ENCODE results near the gene SLC6A8. TPM values are rescaled to one million over a fixed set of nuclear protein-coding genes. Genes with fewer than 3 reads are reported as not detected.
A peak's percentile ranks its signal among the peaks of the same experiment; 100 is the strongest.
"Not testable (repeated sequence)": the region's sequence is repeated elsewhere in the genome, so short reads cannot be mapped to it uniquely, and the experiment has no call there.

SLC6A8 gene
- total RNA-seq, 1 donor from 2014 or later, result 229 TPM

- H3K36me3 ChIP-seq, result no peaks in the 10 kb centered on the region
- H3K4me1 ChIP-seq, result no peaks in the 10 kb centered on the region
- no peaks in the 10 kb centered on the region for H3K9me3 ChIP-seq (replicated peaks)
- no peak overlapping the region for H3K27ac ChIP-seq (replicated peaks)
- no peak for TF ChIP-seq CTCF (IDR thresholded peaks at IDR 0.05; ENCODE audit: borderline replicate concordance)
- peak overlapping the region; percentile 14 for H3K4me3 ChIP-seq
- DNase-seq, result no peak
- intact Hi-C loops (cut with micrococcal nuclease), result no loop called here
- peaks cover 20% of the 10 kb centered on the region for H3K27me3 ChIP-seq (ENCODE audit: low read depth)
These were observed 14.9 kb upstream of the SLC6A8 start for GRCh38 chrX:153672531-153673427.

- H3K27ac ChIP-seq (replicated peaks), result no peak within 1 kb of the TSS
These were observed 14.1 kb upstream of the SLC6A8 start, which contains the start of gene PNCK for GRCh38 chrX:153673428-153674218. TSS of gene PNCK (minus strand) at chrX:153673813. CDS start at chrX:153673076, 737 bp downstream.

GRCh38 chrX:153674219-153674851 lies 13.4 kb upstream of the SLC6A8 start:
- no peak overlapping the region for H3K4me3 ChIP-seq
- TF ChIP-seq CTCF (IDR thresholded peaks at IDR 0.05; ENCODE audit: borderline replicate concordance), result no peak
- no peak for DNase-seq
- H3K27ac ChIP-seq (replicated peaks), result no peak overlapping the region
- no peaks in the 10 kb centered on the region for H3K4me1 ChIP-seq
- H3K9me3 ChIP-seq (replicated peaks), result no peaks in the 10 kb centered on the region
- no peaks in the 10 kb centered on the region for H3K36me3 ChIP-seq
- intact Hi-C loops (cut with micrococcal nuclease), result no loop called here
- H3K27me3 ChIP-seq (ENCODE audit: low read depth), result peaks cover 20% of the 10 kb centered on the region

More at GRCh38 chrX:153673428-153674218, 14.1 kb upstream of the SLC6A8 start, which contains the start of gene PNCK:
- Histone ChIP-seq H3K4me3 (peak within 1 kb of the TSS; percentile 14), H3K27me3 (ENCODE audit: low read depth) (peaks cover 20% of the 10 kb centered on the region), H3K4me1 (no peaks in the 10 kb centered on the region), H3K9me3 (replicated peaks) (no peaks in the 10 kb centered on the region), H3K36me3 (no peaks in the 10 kb centered on the region)
- DNase-seq, result no peak
- intact Hi-C loops (cut with micrococcal nuclease), result no loop called here
- TF ChIP-seq CTCF (IDR thresholded peaks at IDR 0.05; ENCODE audit: borderline replicate concordance), result no peak

GRCh38 chrX:153681175-153681574 lies 6.6 kb upstream of the SLC6A8 start:
- Histone ChIP-seq H3K9me3 (replicated peaks) (no peaks in the 10 kb centered on the region), H3K27ac (replicated peaks) (no peak overlapping the region), H3K27me3 (ENCODE audit: low read depth) (no peaks in the 10 kb centered on the region), H3K36me3 (no peaks in the 10 kb centered on the region), H3K4me3 (no peak overlapping the region), H3K4me1 (no peaks in the 10 kb centered on the region)
- no peak for DNase-seq
- TF ChIP-seq CTCF (IDR thresholded peaks at IDR 0.05; ENCODE audit: borderline replicate concordance), result no peak
- intact Hi-C loops (cut with micrococcal nuclease), result no loop called here

- intact Hi-C loops (cut with micrococcal nuclease); H3K4me1 ChIP-seq; H3K27ac ChIP-seq (replicated peaks); H3K27me3 ChIP-seq (ENCODE audit: low read depth); H3K36me3 ChIP-seq; H3K9me3 ChIP-seq (replicated peaks); DNase-seq; H3K4me3 ChIP-seq: not testable (repeated sequence)
These were observed 4.2 kb upstream of the SLC6A8 start for GRCh38 chrX:153683486-153683885.

Data from left ventricle myocardium inferior (tissue), 1 donor.